ENCODE data around the gene CHRNB2.

DNA sequence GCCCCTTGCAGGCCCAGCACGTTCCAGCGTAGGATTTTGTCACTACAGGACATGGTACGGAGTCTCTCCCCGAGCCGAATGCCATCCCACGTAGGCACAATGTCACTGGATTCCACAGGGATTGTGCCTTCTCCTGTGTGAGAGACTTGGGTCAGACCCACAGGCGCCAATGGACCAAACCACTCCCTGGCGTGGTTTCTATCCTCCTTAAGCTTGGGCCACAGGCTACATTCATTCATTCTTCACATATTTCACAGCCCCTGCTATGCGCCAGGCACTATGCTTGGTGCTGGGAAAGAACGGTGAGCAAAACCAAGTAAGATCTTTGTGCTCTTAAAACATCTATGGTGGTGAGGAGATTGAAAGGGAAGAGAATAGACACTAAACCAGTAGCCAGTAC lies 18.7 kb downstream of the CHRNB2 start:
- TF ChIP-seq, protein P1, sequence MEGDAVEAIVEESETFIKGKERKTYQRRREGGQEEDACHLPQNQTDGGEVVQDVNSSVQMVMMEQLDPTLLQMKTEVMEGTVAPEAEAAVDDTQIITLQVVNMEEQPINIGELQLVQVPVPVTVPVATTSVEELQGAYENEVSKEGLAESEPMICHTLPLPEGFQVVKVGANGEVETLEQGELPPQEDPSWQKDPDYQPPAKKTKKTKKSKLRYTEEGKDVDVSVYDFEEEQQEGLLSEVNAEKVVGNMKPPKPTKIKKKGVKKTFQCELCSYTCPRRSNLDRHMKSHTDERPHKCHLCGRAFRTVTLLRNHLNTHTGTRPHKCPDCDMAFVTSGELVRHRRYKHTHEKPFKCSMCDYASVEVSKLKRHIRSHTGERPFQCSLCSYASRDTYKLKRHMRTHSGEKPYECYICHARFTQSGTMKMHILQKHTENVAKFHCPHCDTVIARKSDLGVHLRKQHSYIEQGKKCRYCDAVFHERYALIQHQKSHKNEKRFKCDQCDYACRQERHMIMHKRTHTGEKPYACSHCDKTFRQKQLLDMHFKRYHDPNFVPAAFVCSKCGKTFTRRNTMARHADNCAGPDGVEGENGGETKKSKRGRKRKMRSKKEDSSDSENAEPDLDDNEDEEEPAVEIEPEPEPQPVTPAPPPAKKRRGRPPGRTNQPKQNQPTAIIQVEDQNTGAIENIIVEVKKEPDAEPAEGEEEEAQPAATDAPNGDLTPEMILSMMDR (IDR thresholded peaks at IDR 0.05) = no peak
- TF ChIP-seq EZH2 (IDR thresholded peaks at IDR 0.05; ENCODE audit: borderline replicate concordance, insufficient read depth, low read depth, low read length, poor library complexity, severe bottlenecking) = no peak

Data from B cell (primary cell).